GM21529 (cell line): ENCODE measurements around the gene TIPARP.

Source experiments
- ATAC-seq: cut with Tn5 transposase; IDR thresholded peaks from one replicate; pipeline ENCODE4 v1.9.1; 2021; ENCODE audit not compliant: unreplicated experiment

Gene TIPARP

GRCh38 chr3:156674046-156674910 lies at the start of gene TIPARP:
TSS of gene TIPARP (plus strand) at chr3:156674590. CDS start at chr3:156677698, 3,108 bp downstream.
- ATAC-seq, result peak; percentile 79

GRCh38 chr3:156626104-156626503 lies 48.3 kb upstream of the TIPARP start:
- no peak for ATAC-seq

GRCh38 chr3:156627946-156628569 lies 46.3 kb upstream of the TIPARP start:
- ATAC-seq, result no peak

GRCh38 chr3:156628836-156629618 lies 45.4 kb upstream of the TIPARP start:
- no peak for ATAC-seq

- no peak for ATAC-seq
These were observed 44.2 kb upstream of the TIPARP start for GRCh38 chr3:156630081-156630772.

- no peak for ATAC-seq
These were observed 43.7 kb upstream of the TIPARP start for GRCh38 chr3:156630773-156631093.

- ATAC-seq, result no peak
These were observed 43.1 kb upstream of the TIPARP start for GRCh38 chr3:156631323-156631722.

GRCh38 chr3:156632601-156633000 lies 41.8 kb upstream of the TIPARP start:
- no peak for ATAC-seq

GRCh38 chr3:156633335-156633734 lies 41.1 kb upstream of the TIPARP start:
- no peak for ATAC-seq

- peak; percentile 48 for ATAC-seq
These were observed 39.4 kb upstream of the TIPARP start for GRCh38 chr3:156635034-156635433.

GRCh38 chr3:156635973-156636372 lies 38.4 kb upstream of the TIPARP start:
- ATAC-seq, result no peak

GRCh38 chr3:156637480-156638022 lies 36.8 kb upstream of the TIPARP start:
- ATAC-seq, result no peak

GRCh38 chr3:156638271-156638670 lies 36.1 kb upstream of the TIPARP start:
- ATAC-seq, result no peak

- no peak for ATAC-seq
These were observed 34.9 kb upstream of the TIPARP start for GRCh38 chr3:156639414-156640023.

GRCh38 chr3:156641618-156641975 lies 32.8 kb upstream of the TIPARP start:
- no peak for ATAC-seq

- ATAC-seq, result peak; percentile 13
These were observed 31.4 kb upstream of the TIPARP start for GRCh38 chr3:156642750-156643728.

- ATAC-seq, result peak; percentile 85
These were observed 30.5 kb upstream of the TIPARP start for GRCh38 chr3:156643729-156644389.

- ATAC-seq, result no peak
These were observed 29.4 kb upstream of the TIPARP start for GRCh38 chr3:156644958-156645357.

- ATAC-seq, result no peak
These were observed 27.4 kb upstream of the TIPARP start for GRCh38 chr3:156646958-156647357.
